ENCODE results near the gene PPARG.
"Not testable (repeated sequence)": the region's sequence is repeated elsewhere in the genome, so short reads cannot be mapped to it uniquely, and the experiment has no call there.

The PPARG gene

GRCh38 chr3:12379640-12380429 is 91.0 kb downstream of the PPARG start:
- no peak for DNase-seq (ENCODE audit: low read depth in 2 of 2)

- no peak for DNase-seq (ENCODE audit: low read depth in 2 of 2)
These were observed 91.6 kb downstream of the PPARG start for GRCh38 chr3:12380461-12380860.

- no peak for DNase-seq (ENCODE audit: low read depth in 2 of 2)
These were observed 92.3 kb downstream of the PPARG start for GRCh38 chr3:12381199-12381598.

GRCh38 chr3:12383218-12383617 is 94.3 kb downstream of the PPARG start:
- DNase-seq (ENCODE audit: low read depth in 2 of 2): no peak

GRCh38 chr3:12384451-12385233 is 95.8 kb downstream of the PPARG start:
- DNase-seq (ENCODE audit: low read depth in 2 of 2): no peak

- not testable (repeated sequence) for DNase-seq (ENCODE audit: low read depth in 2 of 2)
These were observed 97.8 kb downstream of the PPARG start for GRCh38 chr3:12386514-12387291.

- no peak for DNase-seq (ENCODE audit: low read depth in 2 of 2)
These were observed 99.3 kb downstream of the PPARG start for GRCh38 chr3:12388185-12388584.

GRCh38 chr3:12392101-12392878 is 103.4 kb downstream of the PPARG start:
- DNase-seq (ENCODE audit: low read depth in 2 of 2): no peak

- no peak for DNase-seq (ENCODE audit: low read depth in 2 of 2)
These were observed 105.0 kb downstream of the PPARG start for GRCh38 chr3:12393894-12394293.

- no peak for DNase-seq (ENCODE audit: low read depth in 2 of 2)
These were observed 105.8 kb downstream of the PPARG start for GRCh38 chr3:12394569-12395271.

- peak; percentile 0 to 2 for DNase-seq (ENCODE audit: low read depth in 2 of 2)
These were observed 106.6 kb downstream of the PPARG start for GRCh38 chr3:12395349-12396012.

- no peak for DNase-seq (ENCODE audit: low read depth in 2 of 2)
These were observed 107.6 kb downstream of the PPARG start for GRCh38 chr3:12396471-12396870.

- no peak for DNase-seq (ENCODE audit: low read depth in 2 of 2)
These were observed 110.4 kb downstream of the PPARG start for GRCh38 chr3:12399226-12399625.

- DNase-seq (ENCODE audit: low read depth in 2 of 2): no peak
These were observed 111.8 kb downstream of the PPARG start for GRCh38 chr3:12400616-12401194.

- no peak for DNase-seq (ENCODE audit: low read depth in 2 of 2)
These were observed 112.3 kb downstream of the PPARG start for GRCh38 chr3:12401208-12401607.

GRCh38 chr3:12405432-12406272 is 116.8 kb downstream of the PPARG start:
- no peak for DNase-seq (ENCODE audit: low read depth in 2 of 2)

GRCh38 chr3:12408984-12409683 is 120.3 kb downstream of the PPARG start:
- DNase-seq (ENCODE audit: low read depth in 2 of 2): no peak
